Caki2 (cell line): ENCODE data around the gene ARIH1. TPM values are rescaled to one million over a fixed set of nuclear protein-coding genes. Genes with fewer than 3 reads are reported as not detected.
A peak's percentile ranks its signal among the peaks of the same experiment; 100 is the strongest.

Experiments
- DNase-seq: peaks from one replicate; pipeline ENCODE4 v3.0.0-alpha.2; 2015; ENCODE audit warnings: low read depth
- in situ Hi-C: cut with HindIII; loops from 2 replicates; pipeline ENCODE4 v1.10.0; 2016; ENCODE audit warnings: low sequenced_read_pairs, low pct_unique_long_range_greater_than_20kb, mixed read lengths
- total RNA-seq: library from RNA; depleted of rRNA; stranded (reverse); fragments of >200 nt; shearing (Covaris generic); gene quantifications from 2 replicates; pipeline ENCODE4 v1.2.3, GENCODE V29; 2014; ENCODE audit warnings: low replicate concordance

The ARIH1 gene
- total RNA-seq, 1 experiment from 2014 or later, result 31.0 TPM

DNA sequence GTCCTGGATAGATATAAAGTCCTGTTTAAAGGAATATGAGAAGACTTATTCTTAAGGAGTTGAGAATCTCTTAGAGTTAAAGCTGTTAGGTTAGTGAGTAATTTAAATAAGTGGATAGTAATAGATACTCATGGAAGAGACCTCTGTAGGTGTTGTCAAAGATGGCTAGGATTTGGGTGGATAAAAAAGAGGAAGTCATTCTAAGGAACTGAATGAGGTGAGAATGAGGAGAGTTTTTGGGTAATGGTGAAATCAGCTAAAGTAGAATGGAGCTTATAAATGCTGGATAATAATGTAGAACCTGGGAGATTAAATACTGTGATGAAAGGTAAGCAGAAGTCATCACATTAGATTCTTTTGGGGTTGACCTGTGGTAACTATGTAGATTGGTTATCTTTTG lies 8.1 kb downstream of the ARIH1 start:
- in situ Hi-C loops, result no loop called here
- DNase-seq, result no peak

DNA sequence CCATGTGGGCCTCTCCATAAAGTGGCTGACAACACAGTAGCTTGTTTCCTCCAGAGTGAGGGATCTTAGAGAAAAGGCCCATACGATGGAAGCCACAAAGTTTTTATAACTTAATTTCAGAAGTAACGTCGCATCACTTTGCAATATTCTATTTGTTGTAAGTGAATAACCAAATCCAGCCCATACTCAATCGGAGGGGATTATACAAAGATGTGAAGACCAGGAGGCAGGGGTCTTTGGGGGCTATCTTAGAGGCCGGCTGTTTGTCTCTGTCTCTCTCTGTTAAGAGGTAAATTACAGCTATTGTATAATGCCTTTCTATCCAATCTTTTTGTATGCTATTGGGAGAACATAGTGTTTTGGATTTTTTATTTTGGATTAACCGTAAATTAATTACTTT lies 9.1 kb downstream of the ARIH1 start:
- in situ Hi-C loops, result no loop called here
- no peak for DNase-seq

DNA sequence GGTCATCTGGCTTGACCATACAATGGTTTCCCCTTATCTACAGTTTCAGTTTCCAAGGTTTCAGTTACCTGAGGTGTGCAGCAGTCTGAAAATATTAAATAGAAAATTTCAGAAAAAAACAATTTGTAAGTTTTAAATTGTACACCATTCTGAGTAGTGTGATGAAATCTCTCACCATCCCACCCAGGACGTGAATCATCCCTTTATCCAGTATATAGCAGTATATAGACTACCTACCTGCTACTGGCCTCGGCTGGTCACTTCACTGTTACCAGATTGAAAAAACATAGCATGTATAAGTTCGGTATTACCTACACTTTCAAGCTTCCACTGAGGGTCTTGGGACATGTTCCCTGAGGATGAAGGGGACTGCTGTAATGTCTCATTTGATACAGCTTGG lies 12.0 kb downstream of the ARIH1 start:
- in situ Hi-C loops, result no loop called here

DNA sequence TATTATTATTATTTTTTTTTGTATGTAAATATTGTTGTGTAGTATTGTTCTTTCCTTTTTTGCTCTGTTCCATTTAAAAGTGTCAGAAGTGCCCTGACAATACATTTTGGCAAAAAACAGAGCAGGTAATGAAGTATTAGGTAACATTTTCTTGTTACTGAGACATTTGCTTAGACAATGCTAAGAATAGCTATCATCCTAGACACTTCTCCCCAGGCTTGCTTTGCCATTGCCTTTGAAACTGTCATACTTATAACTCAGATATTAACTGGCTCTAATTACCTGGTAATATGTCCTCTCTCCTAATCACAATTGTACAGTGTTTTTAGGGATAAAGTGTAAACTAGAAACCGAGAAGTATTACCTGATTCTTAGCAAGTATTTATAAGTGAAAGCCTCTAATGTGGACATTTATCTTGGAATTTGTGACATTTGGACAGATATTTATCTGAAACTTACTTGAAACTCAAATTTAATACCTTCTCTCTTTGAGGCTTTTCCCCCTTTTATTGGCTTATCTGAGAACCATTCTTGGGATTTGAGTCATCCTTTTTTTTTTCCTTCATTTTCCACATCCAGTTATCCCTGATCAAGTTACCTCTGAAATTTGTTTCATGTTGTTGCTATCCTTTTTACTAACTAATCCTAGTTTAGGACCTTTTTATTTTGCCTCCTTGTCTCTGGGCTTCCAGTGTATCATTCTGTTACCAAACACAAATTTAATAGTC lies 13.1 kb downstream of the ARIH1 start:
- in situ Hi-C loops, result no loop called here

More for the DNA sequence above, 12.0 kb downstream of the ARIH1 start:
- DNase-seq, result no peak

DNA sequence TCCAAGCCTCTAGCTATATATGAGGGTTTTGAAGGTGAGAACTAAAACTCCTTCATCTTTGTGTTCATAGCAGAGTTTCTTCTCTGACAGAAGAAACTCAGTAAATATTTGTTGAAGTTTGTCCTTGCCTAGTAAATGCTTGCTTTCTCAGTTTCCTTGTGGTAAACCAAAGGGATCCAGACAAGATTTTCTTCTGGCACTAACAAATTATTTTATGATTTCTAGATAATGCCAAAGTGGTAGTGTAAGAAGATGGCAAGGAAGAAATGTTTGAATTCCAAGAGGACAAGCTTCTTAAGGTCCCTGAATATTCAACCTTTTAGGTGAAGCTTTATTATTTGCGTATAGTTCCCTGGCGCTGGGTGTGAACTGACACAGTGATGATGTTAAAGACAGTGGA lies 14.4 kb downstream of the ARIH1 start:
- no peak for DNase-seq

More for the DNA sequence above, 13.1 kb downstream of the ARIH1 start:
- no peak for DNase-seq

DNA sequence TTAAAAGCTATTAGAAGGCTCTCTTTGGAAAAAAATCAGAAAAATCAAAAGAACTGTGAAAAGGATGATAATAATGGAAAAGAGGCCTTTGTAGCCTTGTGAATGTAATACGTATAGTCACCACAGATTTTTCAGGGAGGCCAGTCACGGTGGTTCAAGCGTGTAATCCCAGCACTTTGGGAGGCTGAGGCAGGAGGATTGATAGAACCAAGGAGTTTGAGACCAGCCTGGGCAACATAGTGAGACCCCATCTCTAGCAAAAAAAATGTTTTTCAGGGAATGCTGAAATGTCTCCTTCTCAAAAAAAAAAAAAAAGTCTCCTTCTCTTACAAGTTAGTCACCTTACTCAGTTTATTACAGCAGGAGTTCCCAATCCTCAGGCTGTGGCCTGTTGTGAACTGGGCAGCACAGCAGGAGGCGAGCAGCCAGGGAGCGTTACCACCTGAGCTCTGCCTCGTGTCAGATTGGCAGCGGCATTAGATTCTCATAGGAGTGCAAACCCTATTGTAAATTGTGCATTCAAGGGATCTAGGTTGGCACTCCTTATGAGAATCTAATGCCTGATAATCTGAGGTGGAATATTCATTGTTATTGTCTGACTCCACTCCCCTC lies 15.9 kb downstream of the ARIH1 start:
- DNase-seq, result no peak
- in situ Hi-C loops, result no loop called here

More for the DNA sequence above, 14.4 kb downstream of the ARIH1 start:
- in situ Hi-C loops, result no loop called here

DNA sequence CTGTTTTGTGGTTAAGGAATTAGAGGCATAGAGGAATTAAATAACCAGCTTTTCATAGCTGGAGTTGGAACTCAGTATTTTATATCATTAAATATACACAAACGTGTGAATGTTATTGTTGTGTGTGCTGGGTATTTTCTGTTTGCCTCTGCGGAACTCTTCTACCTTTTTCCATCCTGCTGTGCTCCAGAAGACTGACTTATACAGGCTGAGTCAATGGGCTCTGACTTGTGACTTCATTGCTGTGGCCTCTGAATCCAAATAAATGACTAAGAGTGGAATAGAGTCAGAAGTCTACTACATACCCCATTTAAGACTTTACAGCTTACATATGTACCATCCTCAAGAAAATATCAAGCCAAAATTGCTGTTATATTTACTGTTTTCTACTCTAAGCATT lies 17.6 kb downstream of the ARIH1 start:
- DNase-seq, result peak; percentile 24
- in situ Hi-C loops, result no loop called here

DNA sequence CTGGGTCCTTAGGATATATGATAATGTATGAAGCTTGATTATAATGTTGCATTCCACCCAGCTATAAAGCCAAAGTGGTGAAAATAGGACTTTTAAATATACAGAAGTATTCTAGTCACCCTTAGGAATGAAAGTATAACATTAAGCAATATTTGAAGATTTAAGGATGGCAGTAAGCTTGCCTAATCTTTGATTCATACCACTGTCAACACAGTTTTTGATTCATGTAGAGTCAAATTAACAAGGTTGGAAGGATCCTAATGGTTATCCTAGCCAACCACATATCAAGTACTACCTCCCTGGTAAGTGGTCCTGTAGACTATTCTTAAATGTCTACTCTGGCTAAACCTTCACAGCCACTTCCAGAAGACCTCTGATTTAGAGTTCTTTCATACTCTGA lies 18.6 kb downstream of the ARIH1 start:
- no peak for DNase-seq
- in situ Hi-C loops, result no loop called here

DNA sequence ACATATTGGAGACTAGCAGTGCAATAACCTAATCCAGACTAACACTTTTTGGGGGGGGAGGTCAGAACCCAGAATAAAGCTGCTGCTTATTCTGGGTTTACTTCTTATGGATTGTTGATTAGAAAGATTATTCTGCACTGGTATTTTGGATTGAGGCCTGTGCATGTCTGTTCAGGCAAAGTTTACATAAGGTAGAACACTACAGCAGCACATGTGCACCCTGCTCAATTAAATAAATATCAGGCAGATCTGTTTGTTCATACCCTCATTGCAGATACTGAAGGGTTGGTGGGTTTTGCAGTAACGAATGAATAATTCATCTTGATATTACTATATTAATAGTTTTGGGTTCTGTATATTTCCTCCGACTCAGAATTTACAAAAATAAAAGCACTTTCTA lies 19.1 kb downstream of the ARIH1 start:
- no peak for DNase-seq
- in situ Hi-C loops, result no loop called here

DNA sequence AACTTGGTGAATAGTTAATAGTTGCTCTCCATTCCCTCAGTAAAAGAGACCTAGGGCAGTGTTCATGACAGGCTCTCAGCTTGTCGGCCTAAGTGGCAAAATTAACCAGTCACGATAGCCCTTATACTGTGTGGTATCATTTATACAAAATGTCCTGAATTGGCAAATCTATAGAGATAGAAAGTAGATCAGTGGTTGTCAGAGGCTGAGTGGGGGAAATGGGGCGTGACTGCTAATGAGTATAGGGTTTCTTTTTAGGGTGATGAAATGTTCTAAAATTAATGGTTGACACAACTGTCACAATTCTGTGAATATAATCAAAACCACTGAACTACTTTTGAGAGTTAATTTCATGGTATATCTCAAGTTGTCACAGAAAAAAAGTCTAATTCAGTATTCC lies 20.9 kb downstream of the ARIH1 start:
- DNase-seq, result no peak
- in situ Hi-C loops, result no loop called here

DNA sequence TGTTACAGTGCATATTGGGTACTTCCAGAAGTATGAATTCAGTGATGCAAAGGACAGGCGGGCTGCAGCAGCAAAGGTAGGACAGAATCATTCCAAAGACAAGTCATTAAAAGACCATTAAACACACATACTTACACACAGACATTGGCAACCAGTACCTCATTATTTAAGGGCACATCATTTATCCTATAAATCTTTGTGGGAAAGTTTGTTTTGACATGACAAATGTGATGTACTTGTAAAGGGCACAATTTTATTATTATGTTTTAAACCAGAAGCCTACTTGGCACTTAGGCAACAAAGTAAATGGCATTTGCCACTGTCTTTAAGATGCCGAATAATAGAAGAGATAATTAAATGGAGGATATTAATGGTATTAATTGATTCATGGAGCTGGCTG lies 22.7 kb downstream of the ARIH1 start:
- in situ Hi-C loops, result no loop called here
- DNase-seq, result no peak

DNA sequence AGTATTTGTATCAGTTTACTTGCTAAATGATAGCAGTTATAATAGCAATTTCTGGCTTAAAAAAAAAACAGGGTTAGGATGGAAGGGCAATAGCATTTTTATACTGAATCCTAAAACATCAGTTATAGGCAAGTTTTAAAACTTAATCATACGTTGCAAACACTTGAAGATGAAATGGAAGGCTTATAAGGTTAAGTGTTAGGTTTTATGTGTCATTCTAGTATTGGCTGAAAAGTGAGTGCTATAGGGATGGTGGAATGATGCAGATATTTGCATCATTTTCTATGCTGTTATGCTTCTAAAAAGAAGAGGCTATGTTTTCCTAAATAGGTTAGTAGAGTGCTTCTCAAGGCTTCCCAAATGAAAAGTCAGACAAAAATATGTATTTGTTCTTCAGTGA lies 23.3 kb downstream of the ARIH1 start:
- in situ Hi-C loops, result no loop called here
- no peak for DNase-seq

DNA sequence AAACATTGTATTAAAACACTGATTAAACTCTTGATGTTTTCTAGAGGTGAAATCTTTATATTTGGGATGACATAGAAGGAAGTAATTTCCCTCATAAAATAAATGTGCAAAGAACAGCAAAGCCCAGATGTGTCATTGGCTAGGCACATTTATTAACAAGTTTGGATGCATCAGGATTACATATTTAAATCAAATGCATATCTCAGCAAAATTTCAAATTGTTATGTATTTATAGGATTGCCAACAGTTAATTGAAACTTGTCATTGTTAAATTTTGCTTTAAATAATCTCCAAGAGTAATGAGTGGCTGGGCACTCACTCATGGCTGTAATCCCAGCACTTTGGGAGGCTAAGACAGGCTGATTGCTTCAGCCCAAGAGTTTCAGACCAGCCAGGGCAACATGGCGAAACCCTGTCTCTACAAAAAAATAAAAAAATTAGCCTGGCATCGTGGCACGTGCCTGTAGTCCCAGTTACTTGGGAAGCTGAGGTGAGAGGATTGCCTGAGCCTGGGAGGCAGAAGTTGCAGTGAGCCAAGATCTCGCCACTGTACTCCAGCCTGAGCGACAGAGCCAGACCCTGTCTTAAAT lies 28.2 kb downstream of the ARIH1 start:
- DNase-seq, result no peak
- in situ Hi-C loops, result no loop called here

DNA sequence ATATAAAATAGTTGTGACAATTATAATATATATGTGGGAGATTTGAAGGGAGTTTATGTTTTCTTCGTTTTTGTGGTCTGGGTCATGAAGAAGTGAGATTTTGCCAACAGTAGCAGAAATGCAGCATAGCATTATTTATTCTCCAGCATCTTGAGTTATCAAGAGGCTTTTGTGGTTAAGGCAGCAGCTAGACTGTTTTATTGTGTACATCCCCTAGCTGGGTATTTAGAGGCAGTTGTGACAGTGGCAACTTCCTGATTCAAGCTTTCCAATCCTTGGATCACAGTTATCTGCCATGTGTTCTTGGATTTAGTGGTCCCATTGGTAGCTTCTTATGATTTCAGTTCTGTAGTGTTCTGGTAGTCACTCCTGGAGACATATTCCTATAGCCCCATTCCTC lies 29.0 kb downstream of the ARIH1 start:
- in situ Hi-C loops, result no loop called here
- DNase-seq, result no peak

DNA sequence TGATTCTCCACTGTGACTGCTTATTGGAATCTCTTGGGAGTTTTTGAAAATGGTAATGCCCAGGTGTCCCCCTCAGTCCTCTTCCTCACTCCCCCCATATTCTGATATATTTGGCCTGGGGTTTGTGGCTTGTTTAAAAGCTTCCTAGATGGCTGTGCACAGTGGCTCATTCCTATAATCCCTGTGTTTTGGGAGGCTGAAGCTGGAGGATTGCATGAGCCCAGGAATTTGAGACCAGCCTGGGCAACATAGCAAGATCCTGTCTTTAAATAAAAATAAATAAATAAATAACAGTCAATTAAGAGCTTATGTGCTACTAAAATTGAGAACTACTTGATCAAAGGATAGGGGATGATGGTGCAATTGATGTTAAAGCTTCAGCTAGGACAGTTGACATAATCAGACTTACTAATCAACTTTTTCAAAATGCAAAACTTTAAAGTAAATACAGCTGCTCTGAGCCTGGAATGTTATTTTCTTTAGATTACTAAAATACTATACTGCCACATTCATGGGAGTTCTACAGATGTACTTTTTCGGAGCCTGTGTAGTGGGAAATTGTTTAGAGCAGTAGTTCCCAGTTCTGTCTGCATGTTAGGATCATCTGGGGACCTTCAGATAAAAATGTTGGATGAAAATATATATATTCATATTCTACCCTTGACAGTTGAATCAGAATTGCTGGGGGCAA lies 33.4 kb downstream of the ARIH1 start:
- DNase-seq, result no peak
- in situ Hi-C loops, result no loop called here

DNA sequence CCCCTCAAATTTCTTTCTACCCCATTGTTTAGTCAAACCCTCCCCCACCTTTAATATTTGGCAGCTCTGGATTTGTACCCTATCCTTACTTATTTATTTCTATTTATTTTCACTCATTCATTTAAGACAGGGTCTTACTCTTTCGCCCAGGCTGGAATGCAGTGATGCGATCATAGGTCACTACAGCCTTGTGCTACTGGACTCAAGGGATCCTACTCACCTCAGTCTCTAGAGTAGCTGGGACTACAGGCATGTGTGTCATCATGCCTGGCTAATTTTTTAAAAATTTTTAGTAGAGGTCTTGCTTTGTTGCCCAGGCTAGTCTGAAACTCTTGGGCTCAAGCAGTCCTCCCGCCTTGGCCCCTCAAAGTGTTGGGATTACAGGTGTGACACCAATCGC lies 35.4 kb downstream of the ARIH1 start:
- in situ Hi-C loops, result no loop called here
- DNase-seq, result no peak

DNA sequence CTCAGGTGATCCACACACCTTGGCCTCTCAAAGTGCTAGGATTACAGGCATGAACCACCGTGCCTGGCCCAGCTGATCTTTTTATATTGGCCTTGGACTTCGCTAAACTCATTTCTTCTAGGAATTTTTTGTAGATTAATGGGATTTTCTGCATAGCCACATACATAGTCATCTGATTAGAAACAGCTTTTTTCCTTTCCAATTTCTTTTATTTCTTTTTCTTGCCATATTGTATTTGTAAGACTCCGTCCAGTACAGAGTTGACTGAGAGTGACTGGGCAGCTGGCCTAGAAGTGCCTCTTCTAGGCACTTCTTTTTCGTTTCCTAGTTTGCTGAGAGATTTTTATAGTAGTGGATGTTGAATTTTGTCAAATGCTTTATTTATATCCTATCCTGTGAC lies 37.4 kb downstream of the ARIH1 start:
- no peak for DNase-seq
- in situ Hi-C loops, result no loop called here

DNA sequence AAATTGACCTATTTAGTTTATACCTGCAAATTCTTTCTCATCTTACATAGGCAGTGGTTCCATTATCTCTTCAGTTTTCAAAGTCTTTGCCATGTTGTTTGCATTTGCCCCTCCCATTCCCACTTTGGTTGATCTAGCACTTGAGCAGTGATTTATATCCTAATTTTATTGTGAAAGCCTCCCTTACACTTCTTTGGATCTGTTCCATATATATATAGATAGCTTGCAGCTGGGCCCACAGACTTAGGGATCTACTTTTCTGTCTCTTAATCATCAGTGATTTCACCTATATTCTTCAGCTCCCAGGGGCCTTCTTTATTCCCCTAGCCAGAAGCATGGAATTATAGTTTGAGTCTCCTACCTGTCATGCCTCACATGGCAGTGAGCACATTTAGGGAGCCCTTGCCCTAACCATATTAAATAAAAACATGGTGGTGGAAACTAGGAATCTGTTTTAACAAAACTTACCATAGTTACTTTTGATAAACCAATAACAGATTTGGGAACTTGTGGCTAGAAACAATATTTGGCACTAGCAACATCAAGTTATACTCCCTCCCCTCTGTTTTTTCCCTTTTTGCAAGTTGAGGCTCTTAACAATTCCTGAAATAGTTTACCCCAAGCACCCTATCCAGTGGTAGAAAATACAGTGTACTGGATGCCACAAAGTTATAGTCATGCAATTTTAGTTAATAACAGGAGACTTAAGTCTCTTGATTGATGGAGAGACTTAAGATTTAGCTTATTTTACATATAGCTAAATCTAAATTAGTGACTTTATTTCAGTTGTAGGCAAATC lies 41.7 kb downstream of the ARIH1 start:
- in situ Hi-C loops, result no loop called here
- DNase-seq, result no peak

DNA sequence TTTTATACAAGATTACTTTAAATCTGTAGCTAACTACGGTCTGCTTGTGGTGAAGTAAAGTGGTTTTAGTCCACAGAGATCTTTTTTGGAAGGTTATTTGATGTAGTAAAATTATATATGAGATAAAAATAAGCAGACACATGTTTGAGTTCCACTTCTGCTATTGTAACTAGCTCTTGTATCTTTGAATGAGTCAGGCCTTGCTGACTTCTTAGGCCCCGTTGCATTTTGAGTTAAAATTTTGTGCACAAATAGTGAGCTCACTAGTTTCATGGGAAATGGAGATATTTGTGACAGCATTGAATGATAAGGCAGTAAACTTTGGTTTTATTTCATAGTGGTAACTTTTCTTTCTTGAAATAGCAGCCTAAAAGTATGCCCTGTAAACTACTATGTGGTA lies 42.6 kb downstream of the ARIH1 start:
- no peak for DNase-seq
- in situ Hi-C loops, result no loop called here
